HL-60 (cell line): ENCODE measurements around the gene CCDC106.

Source experiments
- GABPA ChIP-seq: IDR thresholded peaks from 2 replicates; pipeline ENCODE4 v1.6.1; 2012; ENCODE audit warnings: low read depth
- POLR2AphosphoS5 ChIP-seq: IDR thresholded peaks from 2 replicates; pipeline ENCODE4 v1.6.1; 2012; ENCODE audit warnings: low read depth
- SPI1 ChIP-seq: IDR thresholded peaks from 2 replicates; pipeline ENCODE4 v1.6.1; 2012; ENCODE audit warnings: low read depth, mild to moderate bottlenecking, borderline replicate concordance
- TF ChIP-seq, protein P1 (sequence below): IDR thresholded peaks from one replicate; pipeline ENCODE4 v1.5.1; 2011; ENCODE audit warnings: low read length, control low read depth, inconsistent platforms; ENCODE audit not compliant: insufficient read depth

DNA sequence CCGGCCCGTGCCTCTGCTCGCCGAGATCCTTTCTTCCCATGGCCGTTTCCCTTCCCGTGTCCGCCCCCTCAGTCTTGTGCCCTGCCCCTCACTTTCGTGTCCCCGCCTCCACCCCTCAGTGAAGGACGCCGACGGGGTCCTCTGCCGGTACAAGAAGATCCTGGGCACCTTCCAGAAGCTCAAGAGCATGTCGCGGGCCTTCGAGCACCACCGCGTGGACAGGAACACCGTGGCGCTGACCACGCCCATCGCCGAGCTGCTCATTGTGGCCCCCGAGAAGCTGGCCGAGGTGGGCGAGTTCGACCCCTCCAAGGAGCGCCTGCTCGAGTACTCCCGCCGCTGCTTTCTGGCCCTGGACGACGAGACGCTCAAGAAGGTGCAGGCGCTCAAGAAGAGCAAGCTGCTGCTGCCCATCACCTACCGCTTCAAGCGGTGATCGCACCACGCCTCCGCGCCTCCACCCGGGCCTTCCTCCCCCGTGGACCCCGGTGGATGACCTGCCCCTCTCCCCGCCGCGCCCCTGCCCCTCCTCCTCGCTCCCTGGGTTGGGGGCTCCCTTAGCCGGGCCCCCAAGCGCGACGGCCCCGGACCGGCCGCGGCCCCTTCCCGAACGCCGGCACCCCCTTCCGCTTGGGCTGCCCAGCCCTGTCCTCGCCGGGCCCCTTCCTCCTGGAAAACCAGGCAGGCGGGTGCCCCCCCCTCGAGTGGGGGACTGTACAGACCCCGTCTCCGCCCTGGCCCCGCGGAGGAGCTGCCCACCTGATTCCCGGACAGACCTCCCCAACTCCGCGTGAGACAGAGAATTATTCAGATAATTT lies 4.5 kb downstream of the CCDC106 start:
- TF ChIP-seq, protein P1, sequence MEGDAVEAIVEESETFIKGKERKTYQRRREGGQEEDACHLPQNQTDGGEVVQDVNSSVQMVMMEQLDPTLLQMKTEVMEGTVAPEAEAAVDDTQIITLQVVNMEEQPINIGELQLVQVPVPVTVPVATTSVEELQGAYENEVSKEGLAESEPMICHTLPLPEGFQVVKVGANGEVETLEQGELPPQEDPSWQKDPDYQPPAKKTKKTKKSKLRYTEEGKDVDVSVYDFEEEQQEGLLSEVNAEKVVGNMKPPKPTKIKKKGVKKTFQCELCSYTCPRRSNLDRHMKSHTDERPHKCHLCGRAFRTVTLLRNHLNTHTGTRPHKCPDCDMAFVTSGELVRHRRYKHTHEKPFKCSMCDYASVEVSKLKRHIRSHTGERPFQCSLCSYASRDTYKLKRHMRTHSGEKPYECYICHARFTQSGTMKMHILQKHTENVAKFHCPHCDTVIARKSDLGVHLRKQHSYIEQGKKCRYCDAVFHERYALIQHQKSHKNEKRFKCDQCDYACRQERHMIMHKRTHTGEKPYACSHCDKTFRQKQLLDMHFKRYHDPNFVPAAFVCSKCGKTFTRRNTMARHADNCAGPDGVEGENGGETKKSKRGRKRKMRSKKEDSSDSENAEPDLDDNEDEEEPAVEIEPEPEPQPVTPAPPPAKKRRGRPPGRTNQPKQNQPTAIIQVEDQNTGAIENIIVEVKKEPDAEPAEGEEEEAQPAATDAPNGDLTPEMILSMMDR, result no peak
- TF ChIP-seq GABPA (no peak), POLR2AphosphoS5 (no peak), SPI1 (no peak)
